ENCODE measurements around the gene CNTNAP2. TPM values are rescaled to one million over a fixed set of nuclear protein-coding genes. Genes with fewer than 3 reads are reported as not detected.

The CNTNAP2 gene
- total and polyA plus RNA-seq, 7 experiments from 2014 or later, result 0.02 to 0.48 (median 0.24) TPM; not detected in 2

GRCh38 chr7:146658604-146659003 is 542.0 kb downstream of the CNTNAP2 start:
- ChIA-PET CTCF (no interaction called here), POLR2A (no interaction called here)
- no peak overlapping the region for H3K27ac ChIP-seq (ENCODE audit: low read depth, low read length)
- peak overlapping the region in 1 of 9 donors; percentile 60 for H3K27ac Mint-ChIP-seq
- no peak overlapping the region for H3K4me3 Mint-ChIP-seq
- no peaks in the 10 kb centered on the region for H3K9me3 ChIP-seq (ENCODE audit: control insufficient read depth in 2 of 3, low read length in 3 of 3)
- H3K9me3 Mint-ChIP-seq, result peaks cover 0 to 15% (median 3%) of the 10 kb centered on the region in 11 donors
- H3K4me3 ChIP-seq (ENCODE audit: low read length), result no peak overlapping the region
- peaks cover 0 to 5% (median 0%) of the 10 kb centered on the region in 7 donors for H3K4me1 Mint-ChIP-seq
- H3K27me3 ChIP-seq (ENCODE audit: control insufficient read depth in 2 of 2, insufficient read depth in 2 of 2, low read length in 2 of 2), result no peaks in the 10 kb centered on the region
- no peaks in the 10 kb centered on the region for H3K36me3 Mint-ChIP-seq
- intact Hi-C loops (cut with micrococcal nuclease), result no loop called here
- no peaks in the 10 kb centered on the region for H3K4me1 ChIP-seq (ENCODE audit: control insufficient read depth in 2 of 2, insufficient read depth in 2 of 2, low read length in 2 of 2)
- ATAC-seq (no peak), DNase-seq (no peak)
- H3K36me3 ChIP-seq (ENCODE audit: control insufficient read depth in 2 of 3, insufficient read depth in 3 of 3, low read length in 3 of 3), result no peaks in the 10 kb centered on the region
- H3K27me3 Mint-ChIP-seq, result no peaks in the 10 kb centered on the region

GRCh38 chr7:146659732-146660131 is 543.1 kb downstream of the CNTNAP2 start:
- no peaks in the 10 kb centered on the region for H3K9me3 ChIP-seq (ENCODE audit: control insufficient read depth in 2 of 3, low read length in 3 of 3)
- Mint-ChIP-seq H3K4me3 (no peak overlapping the region), H3K4me1 (peaks cover 0 to 5% (median 0%) of the 10 kb centered on the region in 7 donors), H3K27ac (no peak overlapping the region), H3K36me3 (no peaks in the 10 kb centered on the region), H3K27me3 (no peaks in the 10 kb centered on the region), H3K9me3 (peaks cover 0 to 15% (median 3%) of the 10 kb centered on the region in 11 donors)
- ChIA-PET POLR2A (no interaction called here), CTCF (no interaction called here)
- intact Hi-C loops (cut with micrococcal nuclease), result no loop called here
- no peak overlapping the region for H3K4me3 ChIP-seq (ENCODE audit: low read length)
- no peak overlapping the region for H3K27ac ChIP-seq (ENCODE audit: low read depth, low read length)
- DNase-seq (no peak), ATAC-seq (no peak)
- no peaks in the 10 kb centered on the region for H3K36me3 ChIP-seq (ENCODE audit: control insufficient read depth in 2 of 3, insufficient read depth in 3 of 3, low read length in 3 of 3)
- no peaks in the 10 kb centered on the region for H3K27me3 ChIP-seq (ENCODE audit: control insufficient read depth in 2 of 2, insufficient read depth in 2 of 2, low read length in 2 of 2)
- H3K4me1 ChIP-seq (ENCODE audit: control insufficient read depth in 2 of 2, insufficient read depth in 2 of 2, low read length in 2 of 2), result no peaks in the 10 kb centered on the region

GRCh38 chr7:146660839-146661238 is 544.2 kb downstream of the CNTNAP2 start:
- Histone ChIP-seq H3K36me3 (ENCODE audit: control insufficient read depth in 2 of 3, insufficient read depth in 3 of 3, low read length in 3 of 3) (no peaks in the 10 kb centered on the region), H3K4me3 (ENCODE audit: low read length) (no peak overlapping the region), H3K4me1 (ENCODE audit: control insufficient read depth in 2 of 2, insufficient read depth in 2 of 2, low read length in 2 of 2) (no peaks in the 10 kb centered on the region), H3K27ac (ENCODE audit: low read depth, low read length) (no peak overlapping the region), H3K27me3 (ENCODE audit: control insufficient read depth in 2 of 2, insufficient read depth in 2 of 2, low read length in 2 of 2) (no peaks in the 10 kb centered on the region), H3K9me3 (ENCODE audit: control insufficient read depth in 2 of 3, low read length in 3 of 3) (no peaks in the 10 kb centered on the region)
- POLR2A ChIA-PET, result no interaction called here
- no peak for ATAC-seq
- Mint-ChIP-seq H3K27me3 (no peaks in the 10 kb centered on the region), H3K27ac (no peak overlapping the region), H3K4me1 (peaks cover 0 to 4% (median 0%) of the 10 kb centered on the region in 7 donors), H3K9me3 (peaks cover 0 to 15% (median 4%) of the 10 kb centered on the region in 11 donors), H3K4me3 (no peak overlapping the region), H3K36me3 (no peaks in the 10 kb centered on the region)
- CTCF ChIA-PET, result no interaction called here
- intact Hi-C loops (cut with micrococcal nuclease), result no loop called here
- DNase-seq, result no peak

GRCh38 chr7:146661435-146661834 is 544.8 kb downstream of the CNTNAP2 start:
- Mint-ChIP-seq H3K27ac (no peak overlapping the region), H3K4me3 (no peak overlapping the region), H3K36me3 (no peaks in the 10 kb centered on the region), H3K27me3 (no peaks in the 10 kb centered on the region), H3K9me3 (peaks cover 0 to 20% (median 5%) of the 10 kb centered on the region in 11 donors), H3K4me1 (no peaks in the 10 kb centered on the region)
- no peak overlapping the region for H3K4me3 ChIP-seq (ENCODE audit: low read length)
- DNase-seq (no peak), ATAC-seq (no peak)
- no peaks in the 10 kb centered on the region for H3K4me1 ChIP-seq (ENCODE audit: control insufficient read depth in 2 of 2, insufficient read depth in 2 of 2, low read length in 2 of 2)
- no peaks in the 10 kb centered on the region for H3K36me3 ChIP-seq (ENCODE audit: control insufficient read depth in 2 of 3, insufficient read depth in 3 of 3, low read length in 3 of 3)
- CTCF ChIA-PET, result no interaction called here
- no peaks in the 10 kb centered on the region for H3K27me3 ChIP-seq (ENCODE audit: control insufficient read depth in 2 of 2, insufficient read depth in 2 of 2, low read length in 2 of 2)
- no peaks in the 10 kb centered on the region for H3K9me3 ChIP-seq (ENCODE audit: control insufficient read depth in 2 of 3, low read length in 3 of 3)
- H3K27ac ChIP-seq (ENCODE audit: low read depth, low read length), result no peak overlapping the region
- intact Hi-C loops (cut with micrococcal nuclease), result no loop called here
- POLR2A ChIA-PET, result no interaction called here

GRCh38 chr7:146661929-146662328 is 545.3 kb downstream of the CNTNAP2 start:
- Histone ChIP-seq H3K4me1 (ENCODE audit: control insufficient read depth in 2 of 2, insufficient read depth in 2 of 2, low read length in 2 of 2) (no peaks in the 10 kb centered on the region), H3K9me3 (ENCODE audit: control insufficient read depth in 2 of 3, low read length in 3 of 3) (no peaks in the 10 kb centered on the region), H3K27me3 (ENCODE audit: control insufficient read depth in 2 of 2, insufficient read depth in 2 of 2, low read length in 2 of 2) (no peaks in the 10 kb centered on the region), H3K27ac (ENCODE audit: low read depth, low read length) (no peak overlapping the region), H3K4me3 (ENCODE audit: low read length) (no peak overlapping the region), H3K36me3 (ENCODE audit: control insufficient read depth in 2 of 3, insufficient read depth in 3 of 3, low read length in 3 of 3) (no peaks in the 10 kb centered on the region)
- CTCF ChIA-PET, result no interaction called here
- peaks cover 2 to 25% (median 5%) of the 10 kb centered on the region in 11 donors for H3K9me3 Mint-ChIP-seq
- no peaks in the 10 kb centered on the region for H3K36me3 Mint-ChIP-seq
- intact Hi-C loops (cut with micrococcal nuclease), result no loop called here
- DNase-seq (no peak), ATAC-seq (no peak)
- no peaks in the 10 kb centered on the region for H3K4me1 Mint-ChIP-seq
- no peak overlapping the region for H3K4me3 Mint-ChIP-seq
- no peak overlapping the region for H3K27ac Mint-ChIP-seq
- H3K27me3 Mint-ChIP-seq, result no peaks in the 10 kb centered on the region
- POLR2A ChIA-PET, result no interaction called here

- H3K36me3 Mint-ChIP-seq, result no peaks in the 10 kb centered on the region
- ChIA-PET CTCF (no interaction called here), POLR2A (no interaction called here)
- ATAC-seq, result no peak
- no peak overlapping the region for H3K27ac ChIP-seq (ENCODE audit: low read depth, low read length)
- no peak overlapping the region for H3K4me3 Mint-ChIP-seq
- H3K4me1 ChIP-seq (ENCODE audit: control insufficient read depth in 2 of 2, insufficient read depth in 2 of 2, low read length in 2 of 2), result no peaks in the 10 kb centered on the region
- no peak overlapping the region for H3K27ac Mint-ChIP-seq
- H3K9me3 ChIP-seq (ENCODE audit: control insufficient read depth in 2 of 3, low read length in 3 of 3), result no peaks in the 10 kb centered on the region
- intact Hi-C loops (cut with micrococcal nuclease), result no loop called here
- no peak for DNase-seq
- no peaks in the 10 kb centered on the region for H3K4me1 Mint-ChIP-seq
- no peaks in the 10 kb centered on the region for H3K36me3 ChIP-seq (ENCODE audit: control insufficient read depth in 2 of 3, insufficient read depth in 3 of 3, low read length in 3 of 3)
- no peaks in the 10 kb centered on the region for H3K27me3 ChIP-seq (ENCODE audit: control insufficient read depth in 2 of 2, insufficient read depth in 2 of 2, low read length in 2 of 2)
- peaks cover 1 to 32% (median 8%) of the 10 kb centered on the region in 11 donors for H3K9me3 Mint-ChIP-seq
- H3K27me3 Mint-ChIP-seq, result no peaks in the 10 kb centered on the region
- no peak overlapping the region for H3K4me3 ChIP-seq (ENCODE audit: low read length)
Observed at GRCh38 chr7:146665023-146665422, 548.4 kb downstream of the CNTNAP2 start.

GRCh38 chr7:146670532-146670931 is 553.9 kb downstream of the CNTNAP2 start:
- ChIA-PET POLR2A (no interaction called here), CTCF (no interaction called here)
- DNase-seq (no peak), ATAC-seq (no peak)
- H3K27me3 ChIP-seq (ENCODE audit: control insufficient read depth in 2 of 2, insufficient read depth in 2 of 2, low read length in 2 of 2), result no peaks in the 10 kb centered on the region
- intact Hi-C loops (cut with micrococcal nuclease), result no loop called here
- Mint-ChIP-seq H3K27me3 (no peaks in the 10 kb centered on the region), H3K4me3 (no peak overlapping the region), H3K36me3 (no peaks in the 10 kb centered on the region), H3K4me1 (no peaks in the 10 kb centered on the region), H3K9me3 (peaks cover 2 to 34% (median 5%) of the 10 kb centered on the region in 11 donors), H3K27ac (no peak overlapping the region)
- no peak overlapping the region for H3K4me3 ChIP-seq (ENCODE audit: low read length)
- no peaks in the 10 kb centered on the region for H3K36me3 ChIP-seq (ENCODE audit: control insufficient read depth in 2 of 3, insufficient read depth in 3 of 3, low read length in 3 of 3)
- no peaks in the 10 kb centered on the region for H3K4me1 ChIP-seq (ENCODE audit: control insufficient read depth in 2 of 2, insufficient read depth in 2 of 2, low read length in 2 of 2)
- no peaks in the 10 kb centered on the region for H3K9me3 ChIP-seq (ENCODE audit: control insufficient read depth in 2 of 3, low read length in 3 of 3)
- no peak overlapping the region for H3K27ac ChIP-seq (ENCODE audit: low read depth, low read length)
